ENCODE results near the gene TTC39A.
"Not testable (repeated sequence)": the region's sequence is repeated elsewhere in the genome, so short reads cannot be mapped to it uniquely, and the experiment has no call there.

TTC39A gene

DNA sequence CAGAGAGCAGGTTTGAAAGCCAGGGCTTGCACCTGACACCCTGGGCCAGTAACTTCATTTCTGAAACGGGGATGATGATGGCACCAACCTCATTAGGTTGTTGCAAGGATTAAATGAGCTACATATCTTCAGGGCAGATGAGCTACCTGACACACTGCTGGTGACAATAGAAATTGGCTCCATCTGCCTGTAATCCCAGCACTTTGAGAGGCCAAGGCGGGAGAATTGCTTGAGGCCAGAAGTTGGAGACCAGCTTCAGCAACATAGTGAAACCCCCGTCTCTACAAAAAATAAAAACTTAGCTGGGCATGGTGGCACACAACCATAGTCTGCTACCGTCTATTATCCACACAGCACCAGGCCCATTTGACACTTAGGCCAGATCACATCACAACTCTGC, 6.3 kb upstream of the TTC39A start:
- no peak for DNase-seq (ENCODE audit: low read depth, low spot score)

DNA sequence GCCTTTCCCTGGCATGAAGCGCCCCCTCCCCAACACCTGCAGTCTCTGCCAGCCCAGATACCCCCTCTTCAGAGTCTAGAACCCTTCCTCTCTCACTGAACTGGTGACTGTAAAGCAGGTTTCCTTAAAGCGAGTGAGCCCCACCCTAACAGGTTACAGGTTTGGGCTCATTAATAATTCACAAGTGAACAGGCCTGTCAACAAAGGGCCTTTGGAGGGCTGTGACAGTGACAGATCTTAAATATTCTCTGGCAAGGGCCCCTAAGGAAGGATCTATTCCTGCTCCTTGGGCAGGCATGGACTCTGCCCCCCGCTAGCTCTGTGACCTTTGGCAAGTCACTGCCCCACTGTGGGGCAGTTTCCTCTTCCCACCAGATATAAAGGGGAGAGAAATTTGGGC, 5.6 kb upstream of the TTC39A start:
- no peak for DNase-seq (ENCODE audit: low read depth, low spot score)

DNA sequence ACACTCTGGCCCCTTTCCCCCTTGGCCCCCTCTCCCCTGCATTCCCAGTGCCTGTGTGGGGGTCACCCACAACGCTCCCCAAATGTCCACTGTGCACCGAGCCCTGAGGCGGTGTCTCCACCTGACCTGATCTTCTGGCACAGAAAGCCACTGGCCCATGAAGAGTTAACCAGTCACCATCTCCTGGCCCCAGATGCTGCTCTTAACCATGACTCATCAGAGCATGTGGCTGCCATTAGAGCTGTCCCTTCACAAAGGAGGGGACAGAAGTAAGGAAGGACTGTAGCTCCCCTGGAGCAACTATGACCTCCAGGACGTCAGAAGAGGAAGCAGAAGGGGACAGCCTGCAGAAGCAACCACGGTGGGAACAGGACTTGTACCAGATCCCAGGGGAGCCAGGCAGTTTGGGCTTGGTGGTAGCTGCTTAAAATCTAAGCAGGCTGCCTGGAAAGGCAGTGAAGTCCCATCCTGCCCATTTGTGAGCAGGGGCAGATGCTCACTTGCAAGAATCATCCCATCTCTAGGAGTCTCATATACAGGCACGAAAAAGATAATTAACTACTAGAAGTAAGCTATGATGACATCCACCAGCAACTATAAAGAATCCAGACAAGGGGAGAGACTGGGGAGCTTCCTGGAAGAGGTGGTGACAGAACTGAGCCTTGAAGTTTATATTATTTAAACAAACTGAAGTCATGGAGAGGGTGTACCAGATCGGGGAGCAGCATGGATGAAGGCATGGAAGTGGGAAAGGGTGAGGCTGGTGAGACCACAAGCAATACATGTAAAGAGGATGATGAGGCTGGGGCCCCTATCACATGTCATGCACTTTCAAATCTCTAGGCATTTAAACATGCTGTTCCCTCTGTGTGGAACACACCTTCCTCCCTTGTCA, 1.1 kb upstream of the TTC39A start:
- no peak for DNase-seq (ENCODE audit: low read depth, low spot score)

DNA sequence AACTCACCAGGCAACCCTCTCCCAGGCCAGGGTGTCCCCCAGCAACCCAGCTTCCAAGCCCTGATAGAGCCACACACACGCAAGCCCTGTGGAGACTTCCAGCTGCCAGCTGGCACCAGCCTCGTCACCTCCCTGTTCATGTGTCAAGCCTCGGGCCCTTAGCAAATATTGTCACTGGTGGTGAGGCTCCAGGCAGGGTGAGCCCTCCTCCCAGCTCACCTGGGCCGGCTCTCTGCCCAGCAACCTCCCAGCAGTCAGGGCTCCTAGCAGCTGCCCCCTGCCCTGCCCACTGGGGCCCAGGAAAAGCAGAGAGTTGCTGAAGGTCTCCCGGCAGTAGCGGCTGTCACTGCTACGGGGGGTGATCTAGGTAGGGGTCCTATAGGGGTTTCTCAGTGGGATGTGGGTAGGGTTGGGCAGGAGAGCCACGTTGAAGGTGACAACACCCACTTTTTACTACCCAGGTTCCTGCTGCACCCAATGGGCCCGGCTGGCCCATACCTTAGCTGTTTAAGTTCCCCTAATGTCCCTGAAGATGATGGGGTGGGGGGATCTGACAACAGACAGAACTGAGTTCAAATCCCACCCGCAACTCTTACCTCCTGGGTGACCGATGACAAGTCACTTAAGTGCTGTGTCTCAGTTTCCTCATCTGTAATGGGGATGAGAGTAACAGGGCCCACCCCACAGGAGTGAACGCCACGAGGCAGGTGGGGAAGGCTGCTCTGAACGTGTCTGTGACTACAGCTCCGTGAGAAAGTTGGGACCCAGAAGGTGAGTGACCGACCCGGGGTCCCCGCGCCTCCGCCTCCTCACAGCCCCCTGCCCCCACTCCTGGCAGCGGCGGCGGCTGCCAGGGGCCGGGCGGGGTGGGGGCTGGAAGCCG, 678 bp downstream of the TTC39A start:
- no peak for DNase-seq (ENCODE audit: low read depth, low spot score)

DNA sequence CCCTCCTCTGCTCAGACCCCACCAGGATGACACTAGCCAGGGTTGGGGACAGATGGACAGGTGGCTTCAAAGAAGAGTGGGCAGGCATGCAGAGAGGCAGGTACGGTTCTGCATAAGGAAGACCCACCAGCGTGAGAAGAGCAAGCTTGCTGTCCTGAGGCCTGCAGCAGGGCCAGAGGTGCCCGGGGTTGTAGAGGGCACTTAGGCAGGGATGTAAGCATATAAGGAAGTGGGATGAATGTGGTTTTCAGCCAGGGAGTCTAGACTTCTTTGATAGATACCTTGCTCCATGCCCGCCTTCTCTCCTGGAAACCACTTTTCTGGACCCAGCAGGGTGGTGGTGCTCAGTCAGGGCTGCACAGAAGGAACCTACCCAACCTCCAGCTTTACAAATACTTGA, 1.4 kb downstream of the TTC39A start:
- no peak for DNase-seq (ENCODE audit: low read depth, low spot score)

DNA sequence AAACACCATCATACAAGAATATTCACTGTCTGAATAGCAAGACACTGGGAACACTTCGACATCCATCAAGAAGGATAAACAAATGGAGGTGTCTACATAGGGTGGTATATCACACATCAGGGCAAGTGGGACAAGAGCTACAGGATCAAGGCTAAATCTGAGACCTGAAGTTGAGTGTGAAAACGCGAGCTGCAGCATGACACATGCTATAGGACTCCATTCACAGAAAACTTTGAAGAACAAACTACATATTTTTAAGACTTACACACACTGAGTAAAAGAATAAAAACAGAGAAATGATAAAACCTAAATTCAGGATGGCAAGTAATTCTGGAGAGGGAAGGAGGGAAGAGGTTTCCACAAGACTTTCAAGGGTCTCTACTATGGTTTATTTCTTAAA, 2.1 kb downstream of the TTC39A start:
- no peak for DNase-seq (ENCODE audit: low read depth, low spot score)

DNA sequence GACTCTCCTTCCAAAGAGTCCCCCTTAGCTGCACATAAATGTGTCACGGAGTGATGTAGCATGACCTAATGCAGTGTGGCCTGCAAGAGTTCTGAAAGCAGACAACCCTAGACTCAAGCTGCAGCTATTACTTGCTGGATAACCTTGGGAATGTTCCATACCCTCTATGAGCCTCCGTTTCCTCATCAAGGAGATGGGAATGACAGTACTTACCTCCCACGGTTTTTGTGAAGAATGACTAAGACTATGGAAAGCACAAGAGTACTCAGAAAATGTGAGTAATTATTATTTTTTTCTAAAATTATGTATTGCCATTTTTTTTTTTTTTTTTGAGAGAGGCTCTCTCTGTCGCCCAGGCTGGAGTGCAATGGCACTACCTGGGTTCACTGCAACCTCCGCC, 3.0 kb downstream of the TTC39A start:
- no peak for DNase-seq (ENCODE audit: low read depth, low spot score)

DNA sequence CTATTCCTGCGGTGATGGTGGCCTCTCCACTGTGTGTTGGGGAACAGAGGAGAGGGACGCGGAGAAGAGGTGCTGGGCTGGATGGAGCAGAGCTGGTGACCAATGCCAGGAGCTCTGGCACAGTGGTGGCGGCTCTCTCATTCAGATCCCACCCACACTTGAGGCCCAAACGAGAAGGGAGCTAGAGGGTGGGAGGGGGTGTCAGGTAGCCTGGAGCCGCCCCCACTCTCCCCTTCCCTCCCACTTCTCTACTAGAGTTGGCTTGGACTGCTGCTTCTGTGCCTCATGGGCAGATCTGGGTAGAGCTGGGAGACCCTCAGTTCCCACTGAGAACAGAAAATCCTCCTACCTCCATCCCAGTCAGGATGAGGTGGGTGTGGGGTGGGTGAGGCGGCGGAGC, 3.5 kb downstream of the TTC39A start:
- no peak for DNase-seq (ENCODE audit: low read depth, low spot score)

DNA sequence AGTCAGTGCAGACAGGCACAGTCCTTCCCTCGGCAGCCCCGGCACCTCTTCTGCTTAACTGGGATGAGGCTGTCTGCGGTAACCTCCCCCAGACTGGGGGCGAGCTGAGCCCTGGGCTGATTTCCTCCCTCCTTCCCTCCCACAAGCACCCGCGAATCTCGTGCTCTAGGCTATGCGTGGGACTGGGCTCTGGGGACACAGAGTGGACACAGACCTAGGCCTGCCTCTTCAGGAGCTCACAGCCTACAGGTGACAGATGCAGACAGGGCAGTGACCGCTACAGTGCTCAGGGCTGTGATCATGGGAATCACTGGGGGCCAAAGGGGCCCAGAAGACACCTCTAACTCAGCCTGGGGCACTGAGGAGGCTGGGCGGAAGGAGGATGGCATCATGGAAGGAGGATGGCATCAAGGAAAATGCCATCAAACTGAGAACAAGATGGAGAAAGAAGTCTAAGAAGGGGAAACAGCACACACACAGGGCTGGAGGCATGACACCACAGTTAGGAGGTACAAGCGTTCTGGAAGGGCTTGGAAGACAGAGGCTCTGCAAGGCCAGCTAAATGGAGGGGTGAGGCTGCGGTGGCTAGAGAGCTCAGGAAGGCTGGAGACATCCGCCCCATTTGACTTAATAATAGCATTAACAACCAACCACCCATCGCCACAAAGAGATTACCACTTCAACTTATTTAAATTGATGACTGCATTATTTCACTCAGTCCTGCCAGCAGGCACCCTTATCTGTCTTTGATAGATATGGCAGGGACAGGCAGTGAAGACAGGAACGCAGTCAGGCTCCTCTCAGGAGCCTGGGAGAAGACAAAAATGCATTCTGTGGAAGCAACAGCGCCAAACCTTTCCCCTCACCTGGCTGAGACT, 4.2 kb downstream of the TTC39A start:
- DNase-seq (ENCODE audit: low read depth, low spot score) = no peak

DNA sequence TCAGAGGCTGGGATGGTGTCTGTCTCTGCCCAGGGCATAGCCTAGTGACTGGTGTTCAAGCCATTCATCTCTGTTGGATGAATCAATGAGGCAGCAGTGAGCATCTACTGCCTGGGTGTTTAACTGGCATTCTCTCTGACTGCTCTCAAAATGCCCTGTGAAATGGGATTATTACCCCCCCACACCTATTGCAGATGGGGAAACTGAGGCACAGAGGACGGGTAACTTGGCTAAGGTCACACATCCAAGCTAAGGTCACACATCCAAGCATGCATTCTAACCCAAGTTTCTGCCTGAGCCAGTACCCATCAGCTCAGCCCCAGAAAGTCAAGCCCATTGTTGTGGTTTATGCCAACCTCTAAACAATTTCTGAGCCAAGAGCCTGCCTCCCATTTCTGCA, 5.0 kb downstream of the TTC39A start:
- no peak for DNase-seq (ENCODE audit: low read depth, low spot score)

DNA sequence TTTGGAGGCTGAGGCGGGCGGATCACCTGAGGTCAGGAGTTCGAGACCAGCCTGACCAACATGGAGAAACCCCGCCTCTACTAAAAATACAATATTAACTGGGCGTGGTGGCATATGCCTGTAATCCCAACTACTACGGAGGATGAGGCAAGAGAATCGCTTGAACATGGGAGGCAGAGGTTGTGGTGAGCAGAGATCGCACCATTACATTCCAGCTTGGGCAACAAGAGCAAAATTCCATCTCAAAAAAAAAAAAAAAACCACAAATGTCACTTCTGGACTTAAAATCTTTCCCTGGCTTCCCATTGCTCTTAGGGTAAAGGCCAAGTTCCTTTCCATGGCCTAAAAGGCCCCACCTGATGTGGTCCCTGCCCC, 5.4 kb downstream of the TTC39A start:
- not testable (repeated sequence) for DNase-seq (ENCODE audit: low read depth, low spot score)

DNA sequence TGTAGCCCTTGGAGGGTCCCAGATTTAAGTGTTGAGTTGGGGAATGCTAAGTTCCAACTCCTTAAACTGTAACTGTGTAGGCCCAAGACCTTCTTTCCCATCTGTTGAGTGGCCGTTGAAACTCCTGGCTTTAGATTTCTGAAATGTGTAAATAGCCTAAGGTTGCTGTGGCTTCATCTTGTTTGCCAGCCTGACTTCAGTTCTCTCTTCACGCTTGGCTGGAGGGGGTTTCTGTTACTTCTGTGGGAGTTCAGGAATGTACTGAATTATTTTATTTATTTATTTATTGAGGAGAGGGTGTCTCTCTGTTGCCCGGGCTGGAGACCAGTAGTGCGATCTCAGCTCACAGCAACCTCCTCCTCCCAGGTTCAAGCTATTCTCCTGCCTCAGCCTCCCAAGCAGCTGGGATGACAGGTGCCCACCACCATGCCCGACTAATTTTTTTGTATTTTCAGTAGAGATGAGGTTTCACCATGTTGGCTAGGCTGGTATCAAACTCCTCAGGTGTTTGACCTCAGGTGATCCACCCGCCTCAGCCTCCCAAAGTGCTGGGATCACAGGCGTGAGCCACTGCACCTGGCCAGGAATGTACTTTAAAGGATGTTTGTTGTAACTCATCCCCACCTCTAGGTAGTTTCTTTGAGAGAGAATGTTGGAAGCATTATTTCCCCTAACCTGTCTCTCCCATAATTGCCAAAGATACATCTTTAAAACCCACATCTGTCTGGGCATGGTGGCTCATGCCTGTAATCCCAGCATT, 5.9 kb downstream of the TTC39A start:
- DNase-seq (ENCODE audit: low read depth, low spot score) = no peak

DNA sequence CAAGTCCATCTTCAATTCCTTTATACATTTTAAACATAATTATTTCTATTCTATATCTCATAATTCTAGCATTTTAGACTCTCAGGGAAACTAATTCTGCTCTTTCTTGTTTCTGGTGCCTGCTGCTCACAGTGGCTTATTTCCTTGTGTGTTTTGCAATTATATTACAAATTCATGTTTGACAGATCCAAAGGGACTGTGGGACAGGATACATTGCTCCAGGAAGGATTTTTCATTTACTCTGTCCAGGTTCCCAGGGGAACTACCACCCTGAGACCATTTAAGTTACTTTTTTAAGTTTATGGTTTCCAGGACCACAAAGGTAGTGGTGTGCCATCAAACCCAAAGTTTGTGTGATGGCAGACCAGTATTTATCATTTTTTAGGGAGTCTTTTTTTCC, 6.6 kb downstream of the TTC39A start:
- DNase-seq (ENCODE audit: low read depth, low spot score) = no peak

DNA sequence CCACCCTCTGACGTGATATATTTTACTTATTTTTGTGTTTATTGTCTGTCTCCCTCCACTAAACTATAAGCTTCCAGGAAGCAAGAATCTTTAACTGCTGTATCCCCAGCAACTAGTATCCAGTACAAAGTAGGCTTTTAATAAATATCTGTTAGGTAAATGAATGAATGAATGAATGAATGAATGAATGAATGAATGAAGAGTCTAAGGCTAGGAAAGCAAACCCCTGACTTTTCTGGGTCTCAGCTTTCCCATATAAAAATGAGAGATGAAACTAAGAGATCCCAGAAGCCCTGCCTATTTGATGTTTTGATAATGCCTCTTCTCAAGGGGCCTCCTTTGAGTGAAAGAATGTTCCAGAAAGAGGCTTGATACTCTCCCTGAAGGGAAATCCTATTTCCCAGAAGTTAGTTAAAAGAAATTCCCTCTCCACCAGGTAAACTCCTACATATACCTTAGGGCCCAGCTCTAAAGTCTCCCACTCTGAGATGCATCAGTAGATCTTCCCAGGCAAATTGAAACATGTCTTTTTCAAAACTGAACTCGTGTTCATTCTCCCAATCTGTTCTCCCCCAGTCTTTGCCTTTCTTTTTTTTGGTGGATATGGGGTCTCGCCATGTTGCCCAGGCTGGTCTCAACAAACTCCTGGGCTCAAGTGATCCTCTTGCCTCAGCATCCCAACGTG, 7.8 kb downstream of the TTC39A start:
- no peak for DNase-seq (ENCODE audit: low read depth, low spot score)

DNA sequence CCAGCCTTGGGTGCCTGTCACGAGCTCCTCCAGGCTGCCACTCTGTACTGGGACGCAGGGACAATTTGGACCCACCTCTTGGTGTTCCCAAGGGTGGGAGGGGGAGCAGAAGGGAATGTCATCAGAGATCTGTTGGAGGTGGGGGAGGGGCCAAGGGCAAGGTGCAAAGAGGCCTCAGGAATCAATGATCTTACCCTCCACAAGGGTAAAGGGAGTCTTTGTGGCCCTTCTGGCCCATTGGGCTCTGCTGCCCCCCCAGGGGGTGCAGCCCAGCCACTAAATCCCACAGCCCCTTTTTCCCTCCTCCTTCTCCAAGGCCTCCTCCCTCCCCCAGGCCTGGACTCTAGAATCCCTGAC, 8.5 kb downstream of the TTC39A start:
- DNase-seq (ENCODE audit: low read depth, low spot score) = no peak

DNA sequence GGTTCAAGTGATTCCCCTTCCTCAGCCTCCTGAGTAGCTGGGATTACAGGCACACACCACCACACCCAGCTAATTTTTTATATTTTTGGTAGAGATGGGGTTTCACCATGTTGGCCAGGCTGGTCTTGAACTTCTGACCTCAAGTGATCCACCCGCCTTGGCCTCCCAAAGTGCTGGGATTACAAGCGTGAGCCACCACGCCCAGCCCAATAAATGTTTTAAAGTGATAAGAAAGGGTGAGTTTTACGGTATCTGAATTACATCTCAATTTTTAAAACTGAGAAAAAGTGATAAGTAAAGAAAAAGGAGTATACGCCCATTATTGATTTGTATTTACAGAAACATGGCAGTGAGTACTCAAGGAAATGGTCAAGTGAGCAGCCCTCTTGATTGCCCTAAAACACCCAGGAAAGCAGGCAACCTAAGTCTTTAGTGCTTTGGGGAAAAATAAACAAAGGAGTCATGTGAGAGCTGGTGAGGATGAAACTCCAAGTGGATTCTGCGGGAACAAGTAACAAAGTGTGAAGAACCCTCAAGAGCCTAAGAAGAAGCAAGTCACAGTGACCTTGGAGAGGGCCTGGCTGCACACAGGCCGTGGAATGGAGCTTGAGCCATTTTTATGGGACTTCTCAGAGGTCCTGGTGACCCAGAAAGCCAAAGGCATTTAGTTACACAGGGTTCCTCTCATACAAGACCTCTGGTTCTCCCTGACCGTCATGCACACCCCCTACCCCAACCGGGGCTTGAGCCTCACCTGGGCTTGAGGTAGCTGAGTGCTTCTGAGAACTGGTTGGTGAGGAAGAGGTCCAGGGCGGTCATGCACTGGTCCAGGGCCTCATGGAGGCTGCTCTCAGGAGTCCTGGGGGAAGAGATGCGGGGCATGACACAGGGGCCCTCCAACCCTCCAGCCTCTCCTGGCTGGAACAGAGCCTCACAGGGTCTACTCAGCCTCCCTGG, 9.1 kb downstream of the TTC39A start:
- no peak for DNase-seq (ENCODE audit: low read depth, low spot score)

DNA sequence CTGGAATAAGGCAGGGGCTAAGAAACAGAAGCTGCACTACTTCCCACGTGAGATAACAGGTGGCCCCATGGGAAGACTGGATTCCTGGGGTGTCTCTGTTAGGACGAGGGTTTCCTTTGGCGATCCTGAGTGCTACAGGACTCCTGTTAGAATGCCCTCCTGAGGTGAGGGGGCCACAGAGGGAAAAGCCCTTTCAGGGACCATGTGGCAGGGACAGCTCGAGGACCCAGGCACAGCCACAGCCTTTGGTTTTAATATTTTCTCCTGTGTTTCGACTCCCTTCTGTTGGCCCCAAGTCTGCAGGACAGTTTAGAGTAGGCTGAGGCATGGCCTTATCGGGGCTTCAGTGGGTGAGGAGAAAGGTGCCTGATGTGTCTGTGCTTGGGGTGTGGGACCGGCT, 12.6 kb downstream of the TTC39A start:
- DNase-seq (ENCODE audit: low read depth, low spot score) = no peak

DNA sequence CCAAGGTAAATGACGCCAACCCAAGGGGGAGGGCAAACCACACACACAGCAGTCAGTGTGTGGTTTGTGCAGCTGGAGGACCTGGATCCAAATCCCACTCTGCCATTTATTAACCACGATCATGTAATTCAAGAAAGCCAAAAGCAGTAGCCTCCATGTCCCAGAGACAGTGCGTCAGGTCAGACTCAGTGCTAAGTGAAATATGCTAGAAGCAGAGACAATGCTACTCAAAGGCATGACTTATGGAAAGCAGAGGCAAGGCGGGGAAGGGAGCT, 13.6 kb downstream of the TTC39A start:
- DNase-seq (ENCODE audit: low read depth, low spot score) = no peak

DNA sequence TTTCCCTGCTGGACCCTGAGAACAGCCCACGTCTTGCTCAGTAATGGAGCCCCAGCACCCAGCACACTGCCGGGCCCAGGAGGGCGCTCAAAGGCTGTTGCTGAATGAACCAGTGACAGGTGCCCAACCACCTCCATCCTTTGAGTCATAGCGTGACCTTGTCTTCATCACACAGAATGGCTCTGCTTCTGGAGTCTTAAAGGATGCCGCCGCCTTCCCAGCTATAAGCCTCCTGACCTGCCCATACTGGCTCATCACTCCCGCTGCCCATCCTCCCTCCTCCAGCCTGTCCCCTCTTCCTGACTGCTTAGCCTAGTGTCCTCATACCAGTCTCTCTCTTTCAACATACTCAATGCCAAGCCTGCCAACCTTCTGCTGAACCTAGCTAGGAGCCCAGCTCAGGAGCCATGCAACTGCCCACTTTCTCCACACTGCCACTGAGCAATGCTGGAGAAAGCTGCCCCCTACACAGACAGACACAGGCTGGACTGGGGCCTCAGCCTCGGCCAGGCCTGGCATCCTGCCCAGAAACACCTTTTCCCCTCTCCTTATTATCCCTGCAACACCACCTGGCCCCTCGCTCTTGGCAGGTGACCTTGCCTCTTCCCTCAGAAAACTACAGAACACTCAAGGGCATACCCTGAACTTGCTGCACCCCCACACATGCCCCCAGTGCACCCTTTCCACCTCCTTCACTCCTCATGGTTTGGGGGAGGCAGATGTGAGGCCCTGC, 14.1 kb downstream of the TTC39A start:
- DNase-seq (ENCODE audit: low read depth, low spot score) = no peak

All from activated naive CD8-positive, alpha-beta T cell treated with anti-CD3 and anti-CD28 coated beads, Interleukin-2, amount 50 U/mL, for 16 hours (primary cell).